Bladder microvascular endothelial cell (primary cell): ENCODE data around the gene PPME1. TPM values are rescaled to one million over a fixed set of nuclear protein-coding genes. Genes with fewer than 3 reads are reported as not detected.

ENCODE experiments used
- total RNA-seq: library from RNA; depleted of rRNA; stranded (reverse); fragments of >200 nt; gene quantifications from 2 replicates; pipeline ENCODE4 v1.2.3, GENCODE V29; 2014

The PPME1 gene
- 11.3 and 34.4 TPM in 2 replicates for total RNA-seq

GRCh38 chr11:74170694-74171629 is at the start of gene PPME1, which contains the start of gene C2CD3:
PPME1 (plus strand) TSS chr11:74171289; CDS start chr11:74171422, 133 bp downstream.
C2CD3 (minus strand) TSS chr11:74171002; CDS start chr11:74170792, 210 bp downstream.

Other genes with a start within 250 kb of the PPME1 start
- gene DNAJB13, start 220.3 kb upstream of the PPME1 start, total RNA-seq, result not detected in 2 replicates
- 0.97 and 4.3 TPM in 2 replicates for gene UCP2, start 188.4 kb upstream of the PPME1 start, total RNA-seq
- 0.16 and 0.57 TPM in 2 replicates for gene UCP3, start 162.2 kb upstream of the PPME1 start, total RNA-seq
- gene C2CD3, start 287 bp upstream of the PPME1 start, total RNA-seq, result 6.0 and 15.9 TPM in 2 replicates
- gene P4HA3, start 140.4 kb downstream of the PPME1 start, total RNA-seq, result 14.7 and 31.0 TPM in 2 replicates
- gene PGM2L1, start 227.1 kb downstream of the PPME1 start, total RNA-seq, result 14.4 and 47.4 TPM in 2 replicates